Central memory CD8-positive, alpha-beta T cell (primary cell): Measurements from ENCODE around the gene B3GNT4.

ENCODE experiments used
- ATAC-seq: fragments of 150-1000 bp; cut with Tn5 transposase; replicated peaks from 2 replicates; pipeline ENCODE4 v1.10.0; 2022; ENCODE audit warnings: mild to moderate bottlenecking, moderate FRiP score, moderate number of reproducible peaks; ENCODE audit not compliant: poor library complexity, severe bottlenecking; ENCODE audit errors: extremely low read depth
- DNase-seq, 2 donors: peaks; one replicate each; pipeline ENCODE4 v3.0.0; 2021; ENCODE audit warnings: low spot score in 2 of 2
- H3K27ac Mint-ChIP-seq: one replicate; pipeline ENCODE4 v1.8.0; 2022; ENCODE audit warnings: low read depth, mild to moderate bottlenecking, moderate library complexity, mixed read lengths
- H3K27me3 Mint-ChIP-seq: one replicate; pipeline ENCODE4 v1.8.0; 2022; ENCODE audit warnings: mixed read lengths
- H3K36me3 Mint-ChIP-seq: one replicate; pipeline ENCODE4 v1.8.0; 2022; ENCODE audit warnings: mild to moderate bottlenecking, moderate library complexity, mixed read lengths; ENCODE audit not compliant: insufficient read depth
- H3K4me1 Mint-ChIP-seq: one replicate; pipeline ENCODE4 v1.8.0; 2022; ENCODE audit warnings: mixed read lengths
- H3K4me3 Mint-ChIP-seq: one replicate; pipeline ENCODE4 v1.8.0; 2022; ENCODE audit warnings: mild to moderate bottlenecking, moderate library complexity, mixed read lengths
- H3K9me3 Mint-ChIP-seq: one replicate; pipeline ENCODE4 v1.8.0; 2022; ENCODE audit warnings: mixed read lengths

Gene B3GNT4

DNA sequence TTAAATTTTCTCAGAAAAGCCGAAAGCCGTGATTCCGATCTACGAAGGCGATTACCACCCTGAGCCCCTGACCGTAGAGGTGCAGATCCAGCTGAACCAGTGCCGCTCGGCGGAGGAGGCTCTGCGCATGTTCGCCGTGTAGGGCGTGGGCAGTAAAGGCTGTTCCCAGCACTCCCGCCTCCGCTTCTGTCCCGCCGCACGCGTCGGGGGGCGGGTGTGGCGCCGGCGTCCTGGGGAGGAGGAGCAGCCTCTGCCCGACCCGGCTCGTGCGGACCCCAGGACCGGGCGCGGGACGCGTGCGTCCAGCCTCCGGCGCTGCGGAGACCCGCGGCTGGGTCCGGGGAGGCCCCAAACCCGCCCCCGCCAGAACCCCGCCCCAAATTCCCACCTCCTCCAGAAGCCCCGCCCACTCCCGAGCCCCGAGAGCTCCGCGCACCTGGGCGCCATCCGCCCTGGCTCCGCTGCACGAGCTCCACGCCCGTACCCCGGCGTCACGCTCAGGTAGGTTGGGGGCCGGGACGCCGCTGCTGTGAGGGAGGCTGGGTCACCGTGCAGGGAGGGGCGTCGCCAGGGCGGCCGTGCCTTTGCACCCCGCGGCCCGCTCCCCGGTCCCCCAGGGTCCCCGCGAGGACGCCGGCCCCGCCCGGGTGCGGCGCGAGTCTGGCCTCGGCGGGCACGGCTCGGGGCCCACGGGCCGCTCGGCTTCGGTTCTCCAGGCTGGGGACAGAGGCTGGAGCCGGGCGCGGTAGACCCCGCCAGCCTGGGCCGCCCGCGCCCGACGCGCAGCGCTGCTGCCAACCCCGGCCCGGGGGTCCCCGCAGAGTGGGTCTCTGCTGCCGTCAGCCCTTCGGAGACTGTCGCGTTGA lies at the start of gene B3GNT4:
Gene B3GNT4, plus strand, starts transcription at position 409 of the 866 bp plus-strand sequence. CDS start 910 bp downstream, outside the sequence.
- DNase-seq: peak in 1 of 2 donors; percentile 39
- Mint-ChIP-seq H3K9me3 (no peaks in the 10 kb centered on the region), H3K4me1 (peaks cover 8% of the 10 kb centered on the region), H3K27me3 (peaks cover 10% of the 10 kb centered on the region), H3K27ac (peak within 1 kb of the TSS; percentile 6), H3K4me3 (peak within 1 kb of the TSS; percentile 74), H3K36me3 (peaks cover 21% of the 10 kb centered on the region)
- ATAC-seq: peak; percentile 70

DNA sequence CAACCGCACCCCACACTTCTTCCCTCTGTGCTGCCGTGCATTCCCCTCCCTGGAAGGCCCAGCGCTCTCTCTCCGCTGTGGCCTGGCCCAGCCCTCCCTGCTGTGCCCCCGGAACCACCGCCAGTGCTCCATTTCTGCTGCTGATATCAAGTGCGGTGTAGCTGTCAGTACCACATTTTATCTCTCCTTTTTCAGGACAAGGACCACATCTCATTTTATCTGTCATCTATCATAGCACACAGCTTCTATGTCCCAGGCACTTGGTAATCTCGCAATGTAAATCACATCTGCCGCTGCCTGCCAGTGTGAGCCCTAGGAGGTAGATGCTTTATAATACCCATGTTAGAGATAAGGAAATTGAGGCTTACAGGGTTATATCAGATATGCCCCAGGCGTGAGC lies 47.8 kb upstream of the B3GNT4 start:
- ATAC-seq: no peak
- Mint-ChIP-seq H3K27ac (no peak overlapping the region), H3K27me3 (no peaks in the 10 kb centered on the region), H3K4me3 (no peak overlapping the region), H3K4me1 (peaks cover 3% of the 10 kb centered on the region), H3K9me3 (no peaks in the 10 kb centered on the region), H3K36me3 (peaks cover 2% of the 10 kb centered on the region)
- DNase-seq: no peak

- Mint-ChIP-seq H3K36me3 (peaks cover 2% of the 10 kb centered on the region), H3K9me3 (no peaks in the 10 kb centered on the region), H3K27ac (no peak overlapping the region), H3K4me1 (peaks cover 25% of the 10 kb centered on the region), H3K27me3 (no peaks in the 10 kb centered on the region), H3K4me3 (no peak overlapping the region)
- ATAC-seq (no peak), DNase-seq (no peak)
Observed at GRCh38 chr12:122158700-122159285, 44.7 kb upstream of the B3GNT4 start.

GRCh38 chr12:122159882-122160281 lies 43.6 kb upstream of the B3GNT4 start:
- Mint-ChIP-seq H3K9me3 (no peaks in the 10 kb centered on the region), H3K27me3 (no peaks in the 10 kb centered on the region), H3K4me1 (peaks cover 26% of the 10 kb centered on the region), H3K27ac (no peak overlapping the region), H3K4me3 (no peak overlapping the region), H3K36me3 (peaks cover 2% of the 10 kb centered on the region)
- DNase-seq: no peak
- no peak for ATAC-seq

DNA sequence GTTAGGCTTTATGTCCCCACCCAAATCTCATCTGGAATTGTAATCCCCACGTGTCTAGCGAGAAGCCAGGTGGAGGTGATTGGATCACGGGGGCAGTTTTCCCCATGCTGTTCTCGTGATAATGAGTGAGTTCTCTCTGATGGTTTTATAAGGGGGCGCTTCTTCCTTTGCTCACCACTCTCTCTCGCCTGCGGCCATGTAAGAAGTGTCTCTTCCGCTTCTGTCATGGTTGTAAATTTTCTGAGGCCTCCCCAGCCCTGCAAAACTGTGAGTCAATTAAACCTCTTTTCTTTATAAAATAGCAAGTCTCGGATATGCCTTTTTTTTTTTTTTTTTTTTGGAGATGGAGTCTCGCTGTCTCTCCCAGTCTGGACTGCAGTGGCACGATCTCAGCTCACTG lies 42.7 kb upstream of the B3GNT4 start:
- H3K9me3 Mint-ChIP-seq: no peaks in the 10 kb centered on the region
- no peak overlapping the region for H3K27ac Mint-ChIP-seq
- DNase-seq: no peak
- H3K27me3 Mint-ChIP-seq: no peaks in the 10 kb centered on the region
- H3K36me3 Mint-ChIP-seq: peaks cover 1% of the 10 kb centered on the region
- peaks cover 32% of the 10 kb centered on the region for H3K4me1 Mint-ChIP-seq
- no peak overlapping the region for H3K4me3 Mint-ChIP-seq
- no peak for ATAC-seq

DNA sequence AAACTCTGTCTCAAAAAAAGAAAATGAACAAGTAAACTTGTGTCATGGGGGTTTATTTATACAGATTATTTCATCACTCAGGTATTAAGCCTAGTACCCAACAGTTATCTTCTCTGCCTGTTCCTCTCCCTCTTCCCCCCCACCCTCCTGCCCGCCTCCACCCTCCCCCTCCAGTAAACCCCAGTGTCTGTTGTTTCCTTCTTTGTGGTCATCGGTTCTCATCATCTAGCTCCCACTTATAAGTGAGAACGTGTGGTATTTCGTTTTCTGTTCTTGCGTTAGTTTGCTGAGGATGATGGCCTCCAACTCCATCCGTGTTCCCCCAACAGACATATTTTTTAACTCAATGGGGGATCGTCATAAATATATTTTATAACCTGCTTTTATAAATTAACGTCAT lies 41.8 kb upstream of the B3GNT4 start:
- H3K27ac Mint-ChIP-seq: peak overlapping the region; percentile 91
- peak overlapping the region; percentile 54 for H3K4me3 Mint-ChIP-seq
- H3K9me3 Mint-ChIP-seq: no peaks in the 10 kb centered on the region
- H3K27me3 Mint-ChIP-seq: no peaks in the 10 kb centered on the region
- no peaks in the 10 kb centered on the region for H3K36me3 Mint-ChIP-seq
- peak; percentile 76 for ATAC-seq
- peak in 1 of 2 donors; percentile 28 for DNase-seq
- peaks cover 36% of the 10 kb centered on the region for H3K4me1 Mint-ChIP-seq

GRCh38 chr12:122162976-122163375 lies 40.5 kb upstream of the B3GNT4 start:
- Mint-ChIP-seq H3K27ac (peak overlapping the region; percentile 91), H3K9me3 (no peaks in the 10 kb centered on the region), H3K27me3 (no peaks in the 10 kb centered on the region), H3K4me3 (peak overlapping the region; percentile 54), H3K36me3 (no peaks in the 10 kb centered on the region), H3K4me1 (peaks cover 43% of the 10 kb centered on the region)
- no peak for DNase-seq
- ATAC-seq: no peak

- DNase-seq (peak in 1 of 2 donors; percentile 23), ATAC-seq (peak; percentile 78)
- no peaks in the 10 kb centered on the region for H3K9me3 Mint-ChIP-seq
Observed at GRCh38 chr12:122166422-122167349, 36.8 kb upstream of the B3GNT4 start.

DNA sequence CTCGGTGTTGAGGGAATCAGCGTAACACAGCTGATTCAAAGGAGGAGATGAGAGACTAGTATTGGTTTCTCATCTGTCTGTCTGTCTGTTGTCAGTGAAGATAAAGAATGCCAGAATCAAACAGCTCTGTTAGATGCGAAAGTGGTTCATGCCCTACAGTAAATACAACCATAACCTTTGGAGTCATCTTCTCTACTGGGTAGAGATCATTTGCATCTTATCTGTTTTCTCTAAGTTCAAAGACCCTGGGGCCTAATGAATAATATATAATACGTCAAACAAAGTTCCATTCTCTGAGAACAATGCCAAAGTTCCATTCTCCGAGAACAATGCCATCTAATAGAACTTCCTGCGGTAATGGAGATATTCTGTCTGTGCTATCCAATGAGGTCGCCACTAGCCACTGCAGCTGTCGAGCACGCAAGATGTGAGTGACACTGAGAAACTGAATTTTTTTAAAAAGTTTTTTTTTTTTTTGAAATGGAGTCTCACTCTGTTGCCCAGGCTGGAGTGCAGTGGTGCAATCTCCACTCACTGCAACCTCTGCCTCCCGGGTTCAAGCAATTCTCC lies 36.1 kb upstream of the B3GNT4 start:
- DNase-seq (no peak), ATAC-seq (peak; percentile 10)
- Mint-ChIP-seq H3K9me3 (no peaks in the 10 kb centered on the region), H3K4me3 (peak overlapping the region; percentile 69), H3K36me3 (peaks cover 2% of the 10 kb centered on the region), H3K27ac (peak overlapping the region; percentile 67), H3K27me3 (no peaks in the 10 kb centered on the region), H3K4me1 (peaks cover 29% of the 10 kb centered on the region)

More at GRCh38 chr12:122166422-122167349, 36.8 kb upstream of the B3GNT4 start:
- Mint-ChIP-seq H3K27me3 (no peaks in the 10 kb centered on the region), H3K27ac (peak overlapping the region; percentile 67), H3K36me3 (peaks cover 2% of the 10 kb centered on the region), H3K4me3 (peak overlapping the region; percentile 69), H3K4me1 (peaks cover 37% of the 10 kb centered on the region)

- Mint-ChIP-seq H3K9me3 (no peaks in the 10 kb centered on the region), H3K27ac (no peak overlapping the region), H3K27me3 (no peaks in the 10 kb centered on the region), H3K4me1 (peaks cover 19% of the 10 kb centered on the region), H3K4me3 (no peak overlapping the region), H3K36me3 (peaks cover 2% of the 10 kb centered on the region)
- no peak for ATAC-seq
- no peak for DNase-seq
Observed at GRCh38 chr12:122168492-122168891, 35.0 kb upstream of the B3GNT4 start.

DNA sequence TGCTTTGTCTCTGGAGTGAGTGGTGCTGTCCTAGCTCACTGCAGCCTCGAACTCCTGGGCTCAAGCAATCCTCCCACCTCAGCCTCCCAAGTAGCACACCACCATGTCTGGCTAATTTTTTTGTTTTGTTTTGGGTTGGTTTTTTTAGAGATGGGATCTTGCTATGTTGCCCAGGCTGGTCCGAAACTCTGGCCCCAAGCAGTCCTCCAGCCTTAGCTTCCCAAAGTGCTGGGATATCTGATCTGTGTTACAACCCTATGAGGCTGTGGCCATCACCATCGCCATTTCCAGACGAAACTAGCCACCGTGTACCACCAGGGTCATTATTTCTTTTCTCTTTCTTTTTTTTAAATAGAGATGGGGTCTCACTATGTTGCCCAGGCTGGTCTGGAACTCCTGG lies 32.1 kb upstream of the B3GNT4 start:
- H3K36me3 Mint-ChIP-seq: peaks cover 2% of the 10 kb centered on the region
- ATAC-seq: no peak
- no peaks in the 10 kb centered on the region for H3K9me3 Mint-ChIP-seq
- H3K27ac Mint-ChIP-seq: no peak overlapping the region
- H3K4me1 Mint-ChIP-seq: peaks cover 10% of the 10 kb centered on the region
- no peaks in the 10 kb centered on the region for H3K27me3 Mint-ChIP-seq
- DNase-seq: no peak
- H3K4me3 Mint-ChIP-seq: no peak overlapping the region
